HG02885 (cell line): ENCODE data around the gene TRRAP.

Source experiments
- ATAC-seq: cut with Tn5 transposase; IDR thresholded peaks from one replicate; pipeline ENCODE4 v1.9.1; 2021; ENCODE audit warnings: mild to moderate bottlenecking; ENCODE audit not compliant: unreplicated experiment, poor library complexity

Gene TRRAP

DNA sequence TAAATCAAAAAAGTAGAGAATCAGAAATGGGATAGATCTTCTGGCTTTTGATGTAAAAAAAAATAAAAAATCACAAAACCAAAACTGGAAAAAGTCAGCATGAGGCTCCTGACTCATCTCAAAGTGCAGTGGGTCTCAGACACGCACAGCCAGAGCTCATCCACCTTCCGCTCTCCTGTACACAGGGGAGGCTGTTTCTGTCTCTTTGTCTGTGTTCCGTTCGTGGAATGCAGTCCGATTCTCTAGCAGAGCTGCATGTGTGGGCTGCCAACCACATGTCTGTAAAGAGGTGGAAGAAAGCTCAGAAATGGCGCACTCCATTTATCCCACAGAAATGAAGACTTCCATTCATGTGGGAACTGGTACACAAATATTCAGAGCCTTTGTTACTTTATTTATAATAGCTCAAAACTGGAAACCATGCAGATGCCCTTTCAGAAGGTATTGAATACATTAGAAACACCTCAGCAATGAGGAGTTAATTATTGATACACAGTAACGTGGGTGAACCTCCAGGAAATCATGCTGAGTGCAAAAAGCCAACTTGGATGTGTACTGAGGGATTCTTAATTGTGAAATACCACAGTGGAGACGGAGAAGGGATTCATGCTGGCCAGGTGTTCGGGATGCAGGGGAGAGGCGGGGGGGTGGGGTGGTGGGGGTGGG, 123.3 kb downstream of the TRRAP start:
- no peak for ATAC-seq

- ATAC-seq: no peak
These were observed 124.0 kb downstream of the TRRAP start for GRCh38 chr7:99002148-99002826.

DNA sequence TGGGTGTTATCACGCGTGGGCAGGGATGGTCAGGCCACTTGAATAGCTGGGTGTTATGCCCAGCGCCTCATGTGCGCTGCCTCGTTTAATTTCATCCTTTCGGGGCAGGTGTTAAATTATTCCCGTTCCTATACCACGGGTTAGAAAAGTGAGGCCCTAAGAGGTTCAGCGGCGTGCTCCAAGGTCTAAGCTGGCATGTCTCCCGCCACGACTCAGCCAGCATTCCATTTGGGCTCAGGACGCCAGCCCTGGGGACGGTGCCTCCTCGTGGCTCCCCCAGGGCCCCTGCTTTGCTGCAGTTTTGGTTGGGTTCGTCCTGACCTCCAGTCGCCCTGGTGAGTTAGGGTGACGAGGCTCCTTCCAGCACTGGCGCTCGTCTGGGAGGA, 124.5 kb downstream of the TRRAP start:
- no peak for ATAC-seq

DNA sequence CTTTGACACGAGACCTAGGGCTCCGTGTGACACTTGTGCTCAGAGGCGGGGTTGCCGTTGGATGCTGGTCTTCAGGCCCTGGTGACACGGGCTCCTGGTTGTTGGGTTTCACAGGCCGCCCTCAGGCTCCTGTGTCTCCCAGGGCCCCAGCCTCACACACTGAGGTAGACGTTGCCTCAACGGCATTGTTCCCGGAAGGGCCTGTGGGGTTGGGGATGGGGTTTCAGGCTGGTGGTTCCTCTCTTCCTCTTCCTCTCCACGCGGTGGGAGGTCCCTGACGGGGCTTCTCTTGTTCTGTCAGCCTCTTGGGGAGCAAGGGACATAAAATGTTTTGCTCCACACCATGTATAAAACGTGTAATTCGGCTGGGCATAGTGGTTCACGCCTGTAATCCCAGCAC, 125.1 kb downstream of the TRRAP start:
- no peak for ATAC-seq

DNA sequence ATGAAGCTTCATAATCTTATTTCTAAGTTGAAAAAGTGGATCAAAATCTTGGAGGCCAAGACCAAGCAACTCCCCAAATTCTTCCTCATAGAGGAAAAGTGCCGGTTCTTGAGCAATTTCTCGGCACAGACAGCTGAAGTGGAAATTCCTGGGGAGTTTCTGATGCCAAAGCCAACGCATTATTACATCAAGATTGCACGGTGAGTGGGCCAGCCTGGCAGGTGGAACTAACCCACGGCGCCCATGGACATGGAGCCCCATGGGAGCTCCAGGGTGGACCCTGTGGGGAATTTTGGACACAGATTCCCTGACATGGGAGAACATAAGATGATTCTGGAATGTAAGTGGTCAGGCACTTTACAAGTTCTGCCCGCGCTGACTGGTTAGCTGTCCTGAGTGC, 125.9 kb downstream of the TRRAP start:
- ATAC-seq: no peak

DNA sequence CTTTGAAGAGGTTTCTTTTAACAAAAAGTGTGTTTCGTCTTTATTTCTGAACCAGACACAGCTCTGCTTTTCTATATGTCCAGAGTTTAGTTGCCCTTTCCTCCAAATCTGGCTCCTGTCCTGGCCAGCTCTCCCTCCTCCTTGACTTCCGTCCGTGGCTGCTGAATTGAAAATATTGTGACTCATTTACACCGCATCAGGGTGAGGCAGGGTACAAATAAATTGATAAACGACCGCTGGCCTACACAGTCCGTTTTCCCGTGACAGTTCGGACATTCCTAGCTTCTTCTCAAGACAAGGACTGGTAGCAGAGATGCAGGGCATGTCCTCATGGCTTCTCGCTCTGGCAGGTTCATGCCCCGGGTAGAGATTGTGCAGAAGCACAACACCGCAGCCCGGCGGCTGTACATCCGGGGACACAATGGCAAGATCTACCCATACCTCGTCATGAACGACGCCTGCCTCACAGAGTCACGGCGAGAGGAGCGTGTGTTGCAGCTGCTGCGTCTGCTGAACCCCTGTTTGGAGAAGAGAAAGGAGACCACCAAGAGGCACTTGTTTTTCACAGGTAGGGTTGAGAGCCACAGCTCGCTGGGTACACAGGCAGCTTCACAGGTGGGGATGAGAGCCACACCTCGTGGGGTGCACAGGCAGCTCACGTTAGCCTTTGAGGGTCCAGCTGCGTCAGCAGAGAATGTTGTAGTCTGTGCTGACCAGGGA, 126.6 kb downstream of the TRRAP start:
- ATAC-seq: no peak

GRCh38 chr7:99005776-99006175, 127.4 kb downstream of the TRRAP start:
- ATAC-seq: no peak

DNA sequence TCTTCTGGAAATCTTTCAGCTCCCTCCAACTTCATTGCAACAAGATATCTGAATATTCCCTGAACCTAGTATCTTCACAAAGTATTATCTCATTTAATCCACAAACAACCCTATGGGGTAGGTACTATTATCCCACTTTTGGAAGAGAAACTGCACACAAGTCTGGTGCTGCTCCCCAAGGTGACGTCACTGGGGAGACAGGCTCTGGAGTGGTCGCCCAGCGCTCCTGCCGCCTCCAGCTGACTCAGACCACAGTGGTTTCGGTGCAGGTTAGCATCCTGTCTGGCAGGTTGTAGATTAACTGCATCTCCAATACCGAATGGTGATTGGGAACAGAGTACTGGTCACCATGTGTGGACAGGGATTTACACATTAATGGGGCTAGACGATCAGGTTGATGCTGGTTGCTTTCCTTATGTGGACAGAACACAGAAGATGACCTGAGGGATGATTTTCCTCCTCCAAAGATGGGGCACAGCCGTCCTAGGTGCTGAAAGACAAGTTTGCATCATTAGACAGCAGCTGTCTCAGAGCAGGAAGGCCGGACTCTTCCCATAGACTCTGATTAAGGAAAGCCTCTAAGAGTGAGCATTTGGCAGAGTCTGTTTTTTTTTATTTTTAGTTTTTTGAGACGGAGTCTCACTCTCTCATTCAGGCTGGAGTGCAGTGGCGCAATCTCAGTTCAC, 128.6 kb downstream of the TRRAP start:
- no peak for ATAC-seq

GRCh38 chr7:99008181-99008631, 129.9 kb downstream of the TRRAP start:
- ATAC-seq: no peak

DNA sequence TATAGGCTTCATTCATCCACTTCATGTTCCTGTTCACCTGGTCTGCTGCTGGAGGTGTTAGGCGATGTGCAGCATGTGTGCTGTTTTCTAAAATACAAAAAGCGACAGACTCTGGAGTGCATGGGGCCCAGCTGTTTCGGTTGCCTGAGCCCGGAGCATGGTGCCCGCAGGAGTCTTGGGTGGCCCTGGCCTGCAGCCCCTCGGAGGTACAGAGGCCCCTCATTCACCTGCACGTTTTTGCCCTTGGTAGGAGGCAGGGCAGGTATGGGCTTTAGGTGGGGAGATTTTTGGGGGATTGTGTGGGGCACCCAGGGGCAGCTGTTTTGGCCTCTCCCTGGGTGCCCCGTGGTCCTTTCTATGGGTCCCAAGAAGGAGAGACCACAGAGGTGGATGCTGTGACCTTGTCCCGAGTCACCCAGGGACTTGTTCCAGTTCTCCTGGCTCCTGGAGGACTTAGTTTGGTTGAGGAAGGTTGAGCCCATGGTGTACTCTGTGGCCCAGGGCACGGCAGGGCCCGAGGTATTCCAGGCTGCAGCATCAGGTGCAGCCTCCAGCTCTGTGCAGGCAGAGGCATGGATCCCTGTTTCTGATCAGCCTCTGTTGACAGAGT, 130.7 kb downstream of the TRRAP start:
- no peak for ATAC-seq

- ATAC-seq: no peak
These were observed 131.9 kb downstream of the TRRAP start for GRCh38 chr7:99010281-99010680.

DNA sequence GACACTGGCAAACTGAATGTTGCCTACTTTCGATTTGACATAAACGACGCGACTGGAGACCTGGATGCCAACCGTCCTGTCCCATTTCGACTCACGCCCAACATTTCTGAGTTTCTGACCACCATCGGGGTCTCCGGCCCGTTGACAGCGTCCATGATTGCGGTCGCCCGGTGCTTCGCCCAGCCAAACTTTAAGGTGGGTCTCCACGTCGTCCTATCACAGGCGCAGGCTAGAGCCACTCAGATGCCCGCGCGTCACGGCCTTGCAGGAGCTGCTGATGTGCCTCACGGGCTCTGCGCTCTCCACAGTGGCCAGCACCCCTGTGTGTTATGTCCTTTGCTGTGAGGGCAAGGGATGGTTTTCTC, 133.0 kb downstream of the TRRAP start:
- no peak for ATAC-seq

- no peak for ATAC-seq
These were observed 133.5 kb downstream of the TRRAP start for GRCh38 chr7:99011706-99012404.

GRCh38 chr7:99012722-99013121, 134.4 kb downstream of the TRRAP start:
- no peak for ATAC-seq

- ATAC-seq: no peak
These were observed 135.2 kb downstream of the TRRAP start for GRCh38 chr7:99013266-99014112.

DNA sequence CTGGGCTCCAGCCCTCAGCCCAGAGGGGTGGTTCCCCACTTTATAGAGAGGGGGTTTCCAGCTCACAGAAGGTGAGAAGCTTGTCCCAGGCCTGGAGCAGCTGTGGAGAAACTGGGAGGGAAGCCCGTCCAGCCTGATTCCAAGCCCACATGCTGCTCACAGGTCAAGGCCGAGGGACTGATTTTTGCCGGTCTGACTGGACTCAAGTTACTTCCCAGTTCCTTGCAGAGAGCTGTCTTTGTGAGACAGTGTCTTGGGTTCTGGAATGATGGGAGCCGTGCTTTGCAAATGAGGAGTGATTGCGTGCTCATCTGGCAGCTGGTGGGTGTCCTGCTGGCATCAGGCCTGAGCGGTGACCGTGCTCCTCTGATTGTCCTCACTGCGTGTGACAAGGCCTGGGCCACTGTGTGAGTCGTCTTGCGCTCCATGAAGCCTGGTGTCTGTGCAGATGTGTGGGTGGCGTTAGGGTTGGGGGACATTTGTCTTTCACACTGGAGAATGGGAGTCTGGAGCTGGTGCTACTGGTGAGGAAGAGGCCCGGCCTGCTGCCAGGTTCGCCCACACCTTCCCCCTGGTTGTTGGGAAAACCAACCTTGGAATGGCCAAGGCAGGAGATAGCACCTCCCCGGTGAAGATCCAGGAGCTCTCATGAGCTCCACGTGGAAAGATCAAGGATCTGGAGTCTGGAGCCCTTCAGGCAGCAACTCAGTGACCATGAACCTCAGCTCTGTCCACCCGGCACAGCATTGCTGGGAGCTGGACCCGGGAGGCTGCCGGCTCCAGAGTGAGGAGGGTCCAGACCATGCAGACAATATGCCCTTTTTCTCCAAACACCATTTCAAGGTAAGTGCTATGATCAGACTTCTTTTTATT, 136.0 kb downstream of the TRRAP start:
- ATAC-seq: no peak

DNA sequence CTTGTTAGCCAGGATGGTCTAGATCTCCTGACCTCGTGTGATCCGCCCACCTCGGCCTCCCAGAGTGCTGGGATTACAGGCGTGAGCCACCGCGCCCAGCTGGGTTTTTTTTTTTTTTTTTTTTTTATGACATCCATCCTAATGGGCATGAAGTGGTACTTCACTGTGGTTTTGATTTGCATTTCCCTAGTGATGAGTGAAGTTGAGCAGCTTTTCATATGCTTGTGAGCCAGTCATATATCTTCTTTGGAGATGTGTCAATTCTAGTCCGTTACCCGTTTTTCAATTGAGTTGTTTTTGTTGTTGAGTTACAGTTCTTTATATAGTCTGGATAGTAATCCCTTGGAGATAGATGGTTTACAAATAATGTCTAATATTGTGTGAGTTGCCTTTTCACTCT, 137.9 kb downstream of the TRRAP start:
- no peak for ATAC-seq
